Stimulated activated CD8-positive, alpha-beta memory T cell treated with anti-CD3 and anti-CD28 coated beads, Interleukin-4, amount 100 ng/mL, for 1 hour (primary cell): ENCODE data around the gene GJB5.
"Not testable (repeated sequence)": the region's sequence is repeated elsewhere in the genome, so short reads cannot be mapped to it uniquely, and the experiment has no call there.

Experiments
- DNase-seq, 2 donors: peaks; one replicate each; pipeline ENCODE4 v3.0.0-alpha.2; 2020; ENCODE audit warnings: low read depth in 2 of 2, low spot score in 1 of 2

GJB5 gene

DNA sequence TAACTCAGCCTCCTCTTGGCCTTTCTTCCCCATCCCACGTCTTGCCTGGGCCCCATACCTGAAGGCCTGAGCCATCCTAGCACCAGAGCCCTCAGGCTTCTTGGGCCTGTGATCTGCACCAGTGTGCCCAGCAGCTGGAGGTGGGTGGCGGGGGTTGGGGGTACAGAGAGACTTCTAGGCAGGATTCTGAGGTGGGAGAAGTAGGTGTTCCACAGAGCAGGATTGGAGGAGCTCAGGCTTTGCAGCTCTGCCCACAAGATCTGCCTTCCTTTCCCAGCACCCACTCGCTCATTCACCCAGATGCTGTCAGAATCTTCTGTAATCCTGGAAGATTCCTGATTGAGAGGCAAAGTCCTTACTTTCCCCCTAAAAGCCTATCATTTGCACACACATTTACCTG is 10.0 kb upstream of the GJB5 start:
- no peak for DNase-seq

DNA sequence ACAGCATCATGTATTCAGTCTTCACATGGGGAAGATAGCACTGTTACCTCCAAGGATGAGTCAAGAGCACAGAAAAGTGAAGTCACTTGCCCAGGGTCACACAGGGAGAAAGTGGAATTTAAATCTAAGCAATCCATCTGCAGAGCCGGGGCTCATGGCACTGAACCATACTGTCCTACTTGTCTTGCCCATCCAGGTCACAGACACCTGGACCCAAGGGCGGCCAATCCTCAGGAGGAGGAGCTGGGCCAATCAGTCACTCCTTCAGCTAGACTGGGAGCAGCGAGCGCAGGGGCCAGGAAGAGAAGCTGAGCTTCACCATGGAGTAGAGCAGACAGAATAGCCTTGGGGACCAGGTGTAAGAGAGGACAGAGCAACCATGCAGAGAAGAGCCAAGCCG is 9.2 kb upstream of the GJB5 start:
- DNase-seq: no peak

DNA sequence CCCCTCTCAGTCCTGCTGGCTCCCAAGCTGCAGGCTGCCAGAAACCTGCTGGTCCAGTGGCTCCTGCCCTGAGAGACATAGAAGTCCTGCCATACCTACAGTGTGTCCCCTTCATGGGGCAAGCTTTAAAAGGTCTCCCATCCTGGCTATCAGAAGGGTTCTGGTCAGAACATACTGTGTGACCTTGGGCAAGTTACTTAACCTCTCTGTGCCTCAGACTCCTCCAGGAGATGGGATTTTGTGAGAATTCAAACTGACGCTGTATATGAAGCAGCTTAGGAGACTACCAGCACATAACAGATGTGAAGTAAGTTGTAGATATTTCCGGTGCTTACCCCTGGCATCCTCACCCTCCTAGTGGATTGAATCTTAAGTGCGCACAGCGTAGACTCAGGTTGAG is 8.7 kb upstream of the GJB5 start:
- DNase-seq: no peak

DNA sequence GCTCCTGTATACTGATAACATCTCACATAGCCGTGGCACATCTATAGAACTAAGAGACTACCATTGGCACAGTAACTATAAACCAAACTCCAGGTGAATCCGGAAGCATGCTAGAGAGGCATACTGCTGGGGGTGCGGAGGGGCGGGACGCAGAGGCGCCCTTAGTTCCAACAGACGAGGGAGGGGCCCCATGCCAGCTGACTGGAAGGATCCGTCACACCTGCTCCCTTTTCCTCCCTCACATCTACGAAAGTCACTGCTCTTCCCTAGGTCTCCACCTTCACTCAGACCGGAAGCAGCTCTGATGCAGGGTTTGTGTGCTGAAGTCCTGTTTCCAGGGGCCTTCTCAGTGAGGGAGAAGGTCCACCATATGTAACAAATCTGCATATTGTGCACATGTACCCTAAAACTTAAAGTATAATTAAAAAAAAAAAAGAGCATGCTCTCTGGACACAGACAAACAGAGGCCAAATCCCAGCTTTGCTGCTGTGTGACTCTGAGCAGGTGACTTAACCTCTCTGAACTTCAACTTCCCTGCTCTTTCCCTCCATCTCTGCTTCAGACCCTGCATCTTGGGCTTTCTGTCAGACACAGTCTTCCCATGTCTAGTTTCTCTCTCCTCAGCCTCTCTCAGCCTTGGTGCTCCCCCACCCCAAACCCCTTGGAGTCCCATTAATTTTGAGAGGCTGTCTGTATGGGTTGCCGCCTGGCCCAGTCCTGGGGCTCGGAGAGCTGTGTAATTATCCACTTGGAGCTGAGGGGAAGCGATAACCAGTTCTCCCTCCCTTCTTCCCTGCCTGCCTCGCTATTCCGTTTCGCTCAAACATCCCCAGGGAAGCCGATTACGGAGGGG is 7.8 kb upstream of the GJB5 start:
- DNase-seq: no peak

DNA sequence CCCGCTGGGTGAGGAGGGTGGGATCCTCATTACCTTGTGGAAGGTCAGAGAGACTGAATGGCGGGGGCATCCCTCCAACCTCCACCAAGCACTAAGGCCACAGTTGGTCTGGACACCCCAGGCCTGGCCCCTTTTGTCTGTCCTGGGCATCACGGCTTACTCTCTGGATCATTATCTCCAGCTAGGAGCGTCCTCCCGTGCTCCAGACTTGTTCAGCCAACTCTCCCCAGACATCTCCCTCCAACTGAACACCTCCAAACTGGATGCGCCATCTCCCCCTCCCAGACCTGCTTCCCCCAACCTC is 7.3 kb upstream of the GJB5 start:
- no peak for DNase-seq

DNA sequence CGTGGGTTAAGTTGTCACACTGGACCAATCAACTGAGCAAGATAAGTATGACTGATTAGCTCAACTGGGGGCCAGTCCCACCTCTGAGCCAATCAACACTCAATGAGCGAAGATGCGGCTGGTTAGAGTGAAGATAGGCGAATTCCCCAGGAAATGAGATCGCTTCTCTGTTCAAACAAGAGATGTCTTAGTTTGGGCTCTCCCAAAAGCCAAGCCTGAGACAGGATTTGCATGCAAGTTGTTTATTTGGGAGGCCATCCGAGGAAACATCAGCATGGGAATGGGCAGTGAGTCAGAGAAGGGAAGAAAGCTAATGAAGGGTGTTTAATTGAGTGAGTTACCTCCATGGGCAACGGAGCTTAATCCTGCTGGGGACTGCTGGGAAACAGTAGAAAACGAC is 4.9 kb upstream of the GJB5 start:
- no peak for DNase-seq

DNA sequence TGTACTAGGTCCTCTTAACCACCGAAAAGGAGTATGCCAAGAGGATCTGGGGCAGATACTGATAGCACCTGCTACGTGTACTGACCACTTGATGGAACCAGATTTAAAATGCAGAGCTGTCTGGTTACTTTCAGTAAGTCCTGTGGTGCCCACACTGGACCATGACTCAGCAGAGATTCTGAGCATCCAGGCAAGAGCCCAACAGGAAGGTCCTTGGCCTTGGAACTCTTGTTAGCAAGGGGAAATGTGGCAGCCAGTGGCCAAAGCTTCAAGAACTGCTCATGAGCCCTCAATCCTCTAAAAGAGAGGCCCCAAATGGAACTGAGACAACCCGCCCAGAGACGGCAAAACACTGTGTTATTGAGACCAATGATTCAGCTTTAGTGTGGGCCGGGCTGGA is 4.2 kb upstream of the GJB5 start:
- DNase-seq: no peak

DNA sequence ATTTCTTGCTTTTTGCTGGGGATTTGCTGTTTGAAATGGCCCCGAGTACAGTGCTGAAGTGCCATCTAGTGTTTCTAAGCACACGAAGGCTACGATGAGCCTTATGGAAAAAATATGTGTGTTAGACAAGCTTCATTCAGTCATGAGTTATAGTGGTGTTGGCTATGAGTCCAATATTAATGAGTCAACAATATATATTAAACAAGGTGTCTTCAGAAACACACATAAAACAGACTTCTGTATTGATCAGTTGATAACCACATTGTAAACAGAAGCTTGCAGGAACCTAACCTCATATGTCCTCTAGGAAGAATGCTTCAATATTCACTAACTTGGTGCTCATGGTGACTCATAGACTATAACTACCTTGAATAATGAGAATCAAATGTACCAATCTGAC is 1.7 kb upstream of the GJB5 start:
- no peak for DNase-seq

DNA sequence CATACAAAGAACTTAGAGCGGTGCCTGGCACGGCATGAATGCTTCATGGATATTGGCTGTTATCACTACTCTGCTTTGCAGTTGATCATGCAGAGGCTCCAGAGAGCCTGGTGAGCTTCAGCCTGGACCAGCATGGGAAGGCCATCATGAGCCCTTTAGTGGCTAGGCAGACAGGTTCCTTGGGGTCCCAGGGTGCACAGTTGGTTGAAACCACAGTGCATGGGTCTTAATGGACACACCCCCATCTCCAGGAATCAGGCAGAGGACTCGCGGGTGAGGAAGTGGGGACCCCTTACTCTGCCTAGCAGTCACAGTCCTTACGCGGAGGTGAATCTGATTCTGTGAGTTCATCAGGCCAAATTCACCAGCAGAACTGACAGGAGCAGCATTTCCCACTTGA is 1.1 kb downstream of the GJB5 start:
- no peak for DNase-seq

DNA sequence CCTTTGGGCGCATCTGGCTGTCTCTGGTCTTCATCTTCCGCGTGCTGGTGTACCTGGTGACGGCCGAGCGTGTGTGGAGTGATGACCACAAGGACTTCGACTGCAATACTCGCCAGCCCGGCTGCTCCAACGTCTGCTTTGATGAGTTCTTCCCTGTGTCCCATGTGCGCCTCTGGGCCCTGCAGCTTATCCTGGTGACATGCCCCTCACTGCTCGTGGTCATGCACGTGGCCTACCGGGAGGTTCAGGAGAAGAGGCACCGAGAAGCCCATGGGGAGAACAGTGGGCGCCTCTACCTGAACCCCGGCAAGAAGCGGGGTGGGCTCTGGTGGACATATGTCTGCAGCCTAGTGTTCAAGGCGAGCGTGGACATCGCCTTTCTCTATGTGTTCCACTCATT is 2.5 kb downstream of the GJB5 start:
- no peak for DNase-seq

DNA sequence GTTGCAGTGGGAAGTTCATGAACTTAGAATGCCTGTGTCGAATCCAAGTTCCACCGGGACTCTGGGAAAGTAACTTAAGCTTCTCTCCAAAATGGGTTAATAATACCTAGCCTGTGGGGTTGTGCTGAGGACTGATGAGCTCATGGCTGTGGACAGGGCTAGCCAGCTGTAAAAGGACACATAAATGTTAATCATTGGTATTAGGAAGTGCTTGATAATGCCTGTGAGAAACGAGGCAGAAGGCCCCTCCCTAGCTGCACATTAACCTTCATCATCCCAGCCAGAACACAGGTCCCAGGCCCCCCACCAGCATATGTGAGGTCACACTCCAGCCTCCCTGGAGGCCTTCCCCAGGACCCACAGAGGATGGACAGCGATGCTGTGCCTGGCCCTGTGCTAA is 3.9 kb downstream of the GJB5 start:
- no peak for DNase-seq

DNA sequence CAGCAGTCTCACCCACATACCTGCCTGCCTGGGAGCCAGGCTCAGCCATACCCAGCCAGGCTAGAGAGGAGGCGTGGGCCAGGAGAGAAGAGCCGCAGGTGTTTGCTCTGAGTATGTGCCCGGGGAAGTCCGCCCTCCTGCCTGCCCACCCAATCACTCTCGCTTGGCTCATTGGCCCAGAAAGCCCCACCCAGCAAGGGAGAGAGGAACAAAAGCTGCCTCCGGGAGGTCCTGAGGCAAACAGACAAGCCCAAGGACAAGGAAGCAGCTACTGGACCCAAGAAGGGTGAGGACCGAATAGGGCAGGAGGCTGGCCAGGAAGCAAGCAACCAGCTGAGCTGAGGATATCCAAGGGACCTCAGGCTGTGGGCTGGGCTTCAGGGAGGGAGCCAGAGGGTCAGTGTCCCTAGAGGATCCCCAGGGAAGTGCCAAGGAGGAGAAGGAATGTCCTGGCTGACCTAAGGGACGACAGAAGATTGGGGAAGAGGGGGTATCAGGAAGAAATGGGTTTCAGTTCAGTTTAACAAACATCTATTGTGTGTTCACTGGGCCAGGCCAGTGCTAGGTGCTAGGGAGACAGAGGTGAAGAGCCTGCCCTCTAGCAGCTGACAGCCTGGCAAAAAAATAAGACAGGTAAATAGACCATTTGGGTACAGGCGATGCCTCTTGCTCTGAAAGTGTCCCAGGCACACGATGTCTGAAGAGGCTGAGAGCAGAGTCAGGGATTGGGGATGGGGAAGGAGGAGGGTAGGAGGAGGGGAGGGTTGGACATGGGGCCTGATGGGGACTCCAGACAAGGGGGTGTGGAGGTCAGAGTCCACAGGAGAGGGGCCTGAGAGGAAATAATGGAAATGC is 4.9 kb downstream of the GJB5 start, which contains the start of gene GJB4:
Gene GJB4, plus strand, starts transcription at position 238 of the 855 bp plus-strand sequence. CDS start 1,515 bp downstream, outside the sequence.
- no peak for DNase-seq

DNA sequence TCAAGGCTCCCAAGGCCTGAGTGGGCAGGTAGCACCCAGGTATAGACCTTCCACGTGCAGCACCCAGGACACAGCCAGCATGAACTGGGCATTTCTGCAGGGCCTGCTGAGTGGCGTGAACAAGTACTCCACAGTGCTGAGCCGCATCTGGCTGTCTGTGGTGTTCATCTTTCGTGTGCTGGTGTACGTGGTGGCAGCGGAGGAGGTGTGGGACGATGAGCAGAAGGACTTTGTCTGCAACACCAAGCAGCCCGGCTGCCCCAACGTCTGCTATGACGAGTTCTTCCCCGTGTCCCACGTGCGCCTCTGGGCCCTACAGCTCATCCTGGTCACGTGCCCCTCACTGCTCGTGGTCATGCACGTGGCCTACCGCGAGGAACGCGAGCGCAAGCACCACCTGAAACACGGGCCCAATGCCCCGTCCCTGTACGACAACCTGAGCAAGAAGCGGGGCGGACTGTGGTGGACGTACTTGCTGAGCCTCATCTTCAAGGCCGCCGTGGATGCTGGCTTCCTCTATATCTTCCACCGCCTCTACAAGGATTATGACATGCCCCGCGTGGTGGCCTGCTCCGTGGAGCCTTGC is 6.4 kb downstream of the GJB5 start:
- no peak for DNase-seq

DNA sequence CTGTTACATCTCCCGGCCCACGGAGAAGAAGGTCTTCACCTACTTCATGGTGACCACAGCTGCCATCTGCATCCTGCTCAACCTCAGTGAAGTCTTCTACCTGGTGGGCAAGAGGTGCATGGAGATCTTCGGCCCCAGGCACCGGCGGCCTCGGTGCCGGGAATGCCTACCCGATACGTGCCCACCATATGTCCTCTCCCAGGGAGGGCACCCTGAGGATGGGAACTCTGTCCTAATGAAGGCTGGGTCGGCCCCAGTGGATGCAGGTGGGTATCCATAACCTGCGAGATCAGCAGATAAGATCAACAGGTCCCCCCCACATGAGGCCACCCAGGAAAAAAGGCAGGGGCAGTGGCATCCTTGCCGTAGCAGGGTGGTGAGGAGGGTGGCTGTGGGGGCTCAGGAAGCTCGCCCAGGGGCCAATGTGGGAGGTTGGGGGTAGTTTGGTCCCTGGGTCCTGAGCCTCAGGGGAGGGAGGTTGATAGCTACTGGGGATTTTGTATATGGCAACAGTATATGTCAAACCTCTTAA is 7.0 kb downstream of the GJB5 start:
- no peak for DNase-seq

DNA sequence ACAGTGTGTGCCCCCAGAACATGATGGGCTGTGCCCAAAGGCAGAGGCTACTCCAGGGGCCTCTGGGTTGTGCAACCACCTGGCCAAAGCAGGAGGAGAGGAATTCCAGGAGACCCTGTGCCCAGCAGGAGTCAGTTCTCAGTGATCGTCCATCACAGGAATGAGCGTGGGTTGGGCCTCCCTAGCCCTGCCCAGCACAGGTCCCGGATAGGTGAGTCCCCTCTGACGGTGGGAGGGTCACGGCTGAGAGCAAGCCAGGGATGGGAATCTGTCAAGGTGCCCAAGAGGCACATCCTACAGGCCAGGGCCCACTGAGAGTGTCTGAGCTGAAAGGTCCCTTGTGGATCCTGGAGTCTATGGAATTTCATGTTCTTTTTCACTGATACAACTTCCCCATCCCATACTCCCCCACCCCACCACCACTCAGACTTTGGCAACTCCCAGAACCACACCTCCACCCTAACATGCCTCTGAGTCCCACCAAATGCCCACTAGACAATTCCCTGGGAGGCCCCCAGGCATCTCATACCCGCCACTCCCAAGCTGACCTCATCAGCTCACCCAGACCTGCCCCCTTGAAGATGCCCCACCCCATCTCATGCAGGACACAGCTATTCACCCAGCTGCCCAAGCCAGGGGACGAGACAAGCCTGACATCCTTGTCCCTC is 7.8 kb downstream of the GJB5 start:
- DNase-seq: no peak

DNA sequence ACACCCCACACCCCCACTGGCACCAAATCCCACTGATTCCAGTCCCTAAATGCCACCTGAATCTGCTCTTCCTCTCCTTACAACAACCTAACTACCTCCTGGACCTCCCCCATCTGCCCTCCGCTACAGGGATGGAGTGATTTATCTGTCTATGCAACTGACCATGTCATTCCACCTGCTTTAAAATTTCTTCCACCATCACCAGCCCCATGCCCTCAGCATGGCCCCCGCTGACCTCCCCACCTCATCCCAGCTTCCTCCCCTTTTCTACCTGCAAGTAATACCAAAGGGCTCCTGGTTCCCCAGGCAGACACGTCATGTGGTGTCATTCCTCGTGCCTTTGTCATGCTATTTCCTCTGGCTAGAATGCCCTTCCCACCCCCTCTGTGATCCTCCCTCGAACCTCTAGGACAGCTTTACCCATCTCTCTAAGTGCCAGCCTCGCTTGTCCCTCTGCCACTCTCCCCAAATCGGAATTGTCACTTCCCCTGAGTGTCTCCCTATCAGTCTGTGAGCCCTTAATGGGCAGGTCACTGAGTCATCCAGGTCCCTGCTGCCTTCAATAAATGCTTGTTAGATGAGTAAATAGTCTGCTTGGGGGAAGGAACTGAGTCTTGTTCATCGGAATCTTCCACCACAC is 8.4 kb downstream of the GJB5 start:
- DNase-seq: no peak

DNA sequence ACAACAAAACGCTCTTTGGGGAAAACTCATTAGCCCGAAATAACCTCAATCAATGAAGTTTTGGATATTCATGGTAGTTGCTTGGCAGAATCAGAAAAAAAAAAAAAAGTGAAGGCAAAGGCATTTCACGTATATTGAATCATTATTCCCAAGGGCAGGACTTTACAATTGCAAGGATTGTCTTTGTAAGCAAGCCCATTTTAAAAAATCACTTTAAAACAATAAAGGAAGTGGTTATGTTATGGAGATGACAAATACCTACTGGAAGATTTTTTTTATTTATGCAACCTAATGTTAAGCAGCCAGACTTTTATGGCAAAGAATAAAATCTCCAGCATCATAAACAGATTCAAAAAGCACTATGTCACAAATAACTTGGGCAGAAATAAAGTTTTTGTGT is 14.0 kb downstream of the GJB5 start:
- no peak for DNase-seq

DNA sequence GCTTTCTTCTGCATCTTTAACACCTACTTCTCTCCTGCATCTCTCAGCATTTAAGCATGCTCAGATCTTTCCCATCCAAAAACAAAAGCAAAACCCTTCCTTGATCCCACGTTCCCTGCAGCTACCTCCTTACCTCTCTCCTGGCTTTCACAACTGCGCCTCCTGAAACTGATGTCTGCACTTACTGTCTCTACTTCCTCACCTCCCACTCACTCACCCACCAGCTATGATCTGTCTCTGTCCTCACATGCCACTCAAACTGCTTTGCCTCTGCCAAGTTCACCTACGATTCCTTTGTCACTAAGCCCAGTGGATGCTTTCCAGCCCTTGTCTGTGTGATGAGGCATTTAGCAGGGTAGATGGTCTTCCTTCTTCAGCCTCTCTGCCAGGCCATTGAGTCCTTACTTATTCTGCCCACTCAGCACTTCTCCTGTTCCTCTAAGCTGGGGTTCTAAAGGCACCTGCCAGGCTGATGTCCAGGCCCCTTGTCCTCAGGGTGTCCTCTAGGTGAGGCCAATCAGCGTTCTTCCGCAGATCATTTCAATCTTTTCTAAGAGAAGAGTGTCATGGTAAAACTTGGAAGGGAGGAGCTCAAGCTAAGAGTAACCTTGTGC is 16.2 kb downstream of the GJB5 start:
- DNase-seq: no peak

DNA sequence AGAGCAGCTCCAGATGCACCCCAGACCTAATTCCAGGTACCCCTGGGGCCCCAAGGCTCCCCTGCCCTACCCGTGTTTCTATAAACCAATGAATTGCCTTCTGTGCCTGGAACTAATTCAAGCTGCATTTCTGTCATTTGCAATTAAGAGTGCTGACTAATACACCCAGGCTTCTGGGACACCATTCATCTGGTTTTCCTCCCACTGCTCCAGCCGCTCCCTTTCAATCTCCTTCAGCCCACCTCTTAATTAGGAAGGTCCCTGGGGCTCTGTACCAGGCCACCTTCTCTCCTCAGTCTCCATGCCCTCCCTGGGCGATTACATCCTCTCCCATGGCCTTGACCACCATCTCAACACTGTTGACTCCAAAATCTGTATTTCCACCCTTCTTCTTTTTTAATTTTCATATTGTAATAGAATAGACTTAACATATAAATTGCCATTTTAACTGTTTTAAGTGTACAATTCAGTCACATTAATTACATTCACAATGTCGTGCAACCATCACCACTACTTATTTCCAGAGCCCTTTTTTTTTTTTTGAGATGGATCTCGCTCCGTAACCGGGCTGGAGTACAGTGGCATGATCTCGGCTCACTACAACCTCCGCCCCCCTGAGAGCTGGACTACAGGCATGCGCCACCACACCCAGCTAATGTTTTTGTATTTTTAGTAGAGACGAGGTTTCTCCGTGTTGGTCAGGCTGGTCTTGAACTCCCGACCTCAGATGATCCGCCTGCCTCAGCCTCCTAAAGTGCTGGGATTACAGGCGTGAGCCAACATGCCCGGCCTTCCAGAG is 16.9 kb downstream of the GJB5 start:
- DNase-seq: no peak

DNA sequence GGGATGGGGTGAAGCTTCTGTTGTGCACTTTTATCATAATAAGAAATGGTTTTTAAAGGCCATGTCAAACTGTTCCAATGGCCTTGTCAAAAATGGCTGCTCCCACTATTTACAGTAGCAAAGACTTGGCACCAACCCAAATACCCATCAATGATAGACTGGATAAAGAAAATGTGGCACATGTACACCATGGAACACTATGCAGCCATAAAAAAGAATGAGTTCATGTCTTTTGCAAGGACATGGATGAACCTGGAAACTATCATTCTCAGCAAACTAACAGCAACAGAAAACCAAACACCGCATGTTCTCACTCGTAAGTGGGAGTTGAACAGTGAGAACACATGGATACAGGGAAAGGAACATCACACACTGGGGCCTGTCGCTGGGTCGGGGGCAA is 18.3 kb downstream of the GJB5 start:
- DNase-seq: not testable (repeated sequence)
